GM13976 (cell line): ENCODE results near the gene CES1.

Experiments used
- DNase-seq: peaks from one replicate; pipeline ENCODE4 v3.0.0; 2012; ENCODE audit warnings: low spot score
- in situ Hi-C: fragments of 300-500 bp; cut with MboI; formaldehyde crosslinking; loops from one replicate; pipeline ENCODE4 v1.12.0; 2022; ENCODE audit warnings: low sequenced_read_pairs, mixed read lengths, inconsistent platforms; ENCODE audit not compliant: unreplicated experiment
- TF ChIP-seq, protein P1 (sequence below): IDR thresholded peaks from 2 replicates; pipeline ENCODE4 v1.5.1; 2012; ENCODE audit warnings: borderline replicate concordance, mild to moderate bottlenecking; ENCODE audit not compliant: insufficient read depth; ENCODE audit errors: extremely low read depth, missing control alignments, control extremely low read depth

The CES1 gene

DNA sequence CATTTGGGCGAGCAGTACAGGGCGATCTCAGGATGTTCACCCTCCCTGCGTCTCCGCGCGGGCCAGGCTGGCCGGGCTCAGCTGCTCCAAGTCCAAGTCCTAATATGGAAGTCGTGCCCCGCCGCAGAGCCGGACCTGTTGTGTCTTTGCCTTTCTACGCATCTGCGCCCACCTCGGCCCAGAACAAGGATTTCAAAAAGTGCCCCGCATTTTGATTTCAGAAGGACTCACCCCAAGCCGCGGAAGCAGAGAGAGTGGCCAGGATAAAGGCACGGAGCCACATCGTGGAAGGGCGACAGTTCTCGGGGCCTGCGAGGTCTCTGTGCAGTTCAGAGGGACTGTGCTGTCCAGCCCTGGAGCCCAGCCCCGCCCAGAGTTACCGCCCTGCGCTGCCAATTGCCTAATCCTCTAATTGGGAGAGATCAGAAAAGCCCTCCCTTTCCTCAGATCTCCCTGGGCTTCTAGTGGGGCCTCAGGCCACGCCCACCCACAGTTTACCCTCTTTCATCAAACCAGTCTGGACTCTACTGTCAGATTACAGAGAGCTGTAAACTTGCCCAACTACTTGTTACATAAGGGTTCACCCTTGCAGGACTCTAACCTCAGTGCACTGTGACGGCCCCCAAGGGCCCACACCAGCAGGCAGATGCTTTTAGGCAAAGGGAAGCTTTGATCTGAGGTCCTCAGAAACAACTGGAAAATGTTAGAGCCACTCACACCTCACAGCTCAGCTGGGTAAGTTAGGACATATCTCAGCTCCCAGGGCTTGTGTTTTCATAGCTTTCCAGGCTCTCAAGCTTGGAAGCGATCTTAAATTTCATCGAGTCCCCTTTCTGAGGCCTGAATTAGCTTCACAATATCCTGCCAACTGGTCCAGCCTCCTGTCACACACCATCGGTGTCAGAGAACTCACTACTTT lies at the start of gene CES1:
CES1 (minus strand) TSS at position 324 of the 919 bp plus-strand sequence; CDS start at position 283, 41 bp downstream.
- DNase-seq, result no peak
- TF ChIP-seq, protein P1, sequence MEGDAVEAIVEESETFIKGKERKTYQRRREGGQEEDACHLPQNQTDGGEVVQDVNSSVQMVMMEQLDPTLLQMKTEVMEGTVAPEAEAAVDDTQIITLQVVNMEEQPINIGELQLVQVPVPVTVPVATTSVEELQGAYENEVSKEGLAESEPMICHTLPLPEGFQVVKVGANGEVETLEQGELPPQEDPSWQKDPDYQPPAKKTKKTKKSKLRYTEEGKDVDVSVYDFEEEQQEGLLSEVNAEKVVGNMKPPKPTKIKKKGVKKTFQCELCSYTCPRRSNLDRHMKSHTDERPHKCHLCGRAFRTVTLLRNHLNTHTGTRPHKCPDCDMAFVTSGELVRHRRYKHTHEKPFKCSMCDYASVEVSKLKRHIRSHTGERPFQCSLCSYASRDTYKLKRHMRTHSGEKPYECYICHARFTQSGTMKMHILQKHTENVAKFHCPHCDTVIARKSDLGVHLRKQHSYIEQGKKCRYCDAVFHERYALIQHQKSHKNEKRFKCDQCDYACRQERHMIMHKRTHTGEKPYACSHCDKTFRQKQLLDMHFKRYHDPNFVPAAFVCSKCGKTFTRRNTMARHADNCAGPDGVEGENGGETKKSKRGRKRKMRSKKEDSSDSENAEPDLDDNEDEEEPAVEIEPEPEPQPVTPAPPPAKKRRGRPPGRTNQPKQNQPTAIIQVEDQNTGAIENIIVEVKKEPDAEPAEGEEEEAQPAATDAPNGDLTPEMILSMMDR, result no peak
- in situ Hi-C loops, result no loop called here

DNA sequence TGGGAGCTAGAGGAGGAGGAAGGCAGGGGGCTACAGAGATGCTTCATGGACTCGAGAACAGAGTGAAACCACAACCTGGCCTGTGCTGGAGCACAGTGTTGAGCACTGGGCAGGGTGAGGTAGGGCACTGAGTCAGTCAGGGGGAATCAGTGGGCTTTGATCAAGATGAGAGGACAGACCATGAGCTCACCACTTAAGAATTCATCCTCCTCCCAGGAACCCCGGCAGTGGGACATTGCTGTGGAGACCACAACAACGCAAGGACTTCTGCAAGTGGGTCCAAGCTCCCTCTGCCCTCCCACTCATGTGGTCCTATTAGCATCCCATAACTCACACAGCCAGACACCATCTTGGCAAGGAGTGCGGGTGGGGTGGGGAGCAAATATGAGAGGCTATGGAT lies 44.0 kb upstream of the CES1 start:
- no peak for DNase-seq
- TF ChIP-seq, protein P1, result no peak
- in situ Hi-C loops, result no loop called here

GRCh38 chr16:55875273-55875672 lies 42.4 kb upstream of the CES1 start, which contains the start of gene CES5A:
TSS of gene CES5A (minus strand) at chr16:55875373. CDS start at chr16:55875221, 152 bp downstream.
- TF ChIP-seq, protein P1, result no peak
- DNase-seq, result no peak
- in situ Hi-C loops, result no loop called here

GRCh38 chr16:55873122-55873521 lies 40.2 kb upstream of the CES1 start:
- TF ChIP-seq, protein P1, result no peak
- DNase-seq, result no peak
- in situ Hi-C loops, result loop anchor here (25.0 kb wide), 1 partner anchor 411 kb away; no protein-coding TSS in a partner anchor

GRCh38 chr16:55872130-55872529 lies 39.2 kb upstream of the CES1 start:
- in situ Hi-C loops, result loop anchor here (25.0 kb wide), 1 partner anchor 410 kb away; no protein-coding TSS in a partner anchor
- DNase-seq, result no peak
- TF ChIP-seq, protein P1, result no peak

GRCh38 chr16:55871411-55872038 lies 38.6 kb upstream of the CES1 start:
- no peak for DNase-seq
- in situ Hi-C loops, result loop anchor here (25.0 kb wide), 1 partner anchor 409 kb away; no protein-coding TSS in a partner anchor
- TF ChIP-seq, protein P1, result no peak
